Stomach (tissue), 19 donors: ENCODE results near the gene MINPP1. TPM values are rescaled to one million over a fixed set of nuclear protein-coding genes. Genes with fewer than 3 reads are reported as not detected.
A peak's percentile ranks its signal among the peaks of the same experiment; 100 is the strongest.
"Not testable (repeated sequence)": the region's sequence is repeated elsewhere in the genome, so short reads cannot be mapped to it uniquely, and the experiment has no call there.

ENCODE experiments used
- DNase-seq, 2 donors: peaks; one replicate each; pipeline versions ENCODE4 v3.0.0 to v3.0.0-alpha.2; 2013 to 2019
- H3K27ac ChIP-seq, 5 donors: fragments of 200-600 bp in 4 of 5; sonication (generic) in 4 of 5; one replicate each; pipeline ENCODE4 v1.5.1; 2013 to 2019; ENCODE audit warnings: mild to moderate bottlenecking in 1 of 5, moderate library complexity in 1 of 5
- H3K27me3 ChIP-seq, 3 donors: fragments of 200-600 bp; sonication (generic); one replicate each; pipeline ENCODE4 v1.5.1; 2017 to 2019; ENCODE audit warnings: mixed run types in 1 of 3
- H3K36me3 ChIP-seq, 4 donors: fragments of 200-600 bp; sonication (generic); 1 replicate in 3 of 4; 2 replicates in 1 of 4; pipeline ENCODE4 v1.5.1; 2016 to 2019
- H3K4me1 ChIP-seq, 4 donors: fragments of 200-600 bp; sonication (generic); one replicate each; pipeline ENCODE4 v1.5.1; 2016 to 2019
- H3K4me3 ChIP-seq, 4 donors: fragments of 200-600 bp; sonication (generic) in 3 of 4; one replicate each; pipeline ENCODE4 v1.5.1; 2016 to 2019; ENCODE audit warnings: mild to moderate bottlenecking in 1 of 4
- H3K9me3 ChIP-seq, 4 donors: fragments of 200-600 bp; sonication (generic); one replicate each; pipeline ENCODE4 v1.5.1; 2016 to 2019
- CTCF ChIP-seq, 7 experiments: fragments of 450-650 bp in 4 of 7; fragments of 200-600 bp in 3 of 7; sonication (generic) in 3 of 7; IDR thresholded peaks; one replicate each; pipeline ENCODE4 v1.5.1; 2016 to 2019; ENCODE audit warnings: antibody characterized with exemption in 7 of 7, control low read depth in 2 of 7, mild to moderate bottlenecking in 1 of 7
- EP300 ChIP-seq: sonication (generic); formaldehyde crosslinking; IDR thresholded peaks from one replicate; pipeline ENCODE4 v1.6.1; 2017; ENCODE audit warnings: antibody characterized with exemption
- POLR2A ChIP-seq, 4 donors: fragments of 450-650 bp; IDR thresholded peaks; one replicate each; pipeline ENCODE4 v1.6.1; 2016; ENCODE audit warnings: antibody characterized with exemption in 4 of 4, control low read depth in 2 of 4, mild to moderate bottlenecking in 1 of 4, moderate library complexity in 1 of 4
- POLR2AphosphoS5 ChIP-seq, 3 donors: sonication (generic); formaldehyde crosslinking; IDR thresholded peaks; one replicate each; pipeline ENCODE4 v1.6.1; 2016; ENCODE audit warnings: antibody characterized with exemption in 3 of 3
- WGBS, 5 donors: extraction: QIAGEN DNeasy Blood & Tissue Kit in 3 of 5; methylation state at CpG; one replicate each; pipeline versions ENCODE4 v1.1.5 to v1.1.7; 2013 to 2018; 5-methylcytosine and 5-hydroxymethylcytosine counted together
- intact Hi-C: fragments of 100-400 bp; cut with DNase I; formaldehyde crosslinking; loops from one replicate; pipeline ENCODE4 v1.15.1; 2023; ENCODE audit warnings: low total_unique reads
- long read RNA-seq, 10 donors: transcript quantifications; one replicate each; lab custom pipeline, GENCODE V29; 2026
- polyA plus RNA-seq, 3 donors: library from polyadenylated mRNA; stranded (reverse); fragments of 200-250 nt; gene quantifications; one replicate each; pipeline ENCODE4 v1.2.3, GENCODE V29; 2013
- total RNA-seq, 5 donors: library from RNA; depleted of rRNA; stranded (reverse); fragments of >200 nt; gene quantifications; one replicate each; pipeline versions ENCODE4 v1.1.0 to v1.2.3, GENCODE V29; 2014 to 2016
- donor health status: healthy with polysubstance abuse.
- donor health status: Bipolar disorder and iron deficiency.
- donor health status: healthy.

MINPP1 gene, protein sequence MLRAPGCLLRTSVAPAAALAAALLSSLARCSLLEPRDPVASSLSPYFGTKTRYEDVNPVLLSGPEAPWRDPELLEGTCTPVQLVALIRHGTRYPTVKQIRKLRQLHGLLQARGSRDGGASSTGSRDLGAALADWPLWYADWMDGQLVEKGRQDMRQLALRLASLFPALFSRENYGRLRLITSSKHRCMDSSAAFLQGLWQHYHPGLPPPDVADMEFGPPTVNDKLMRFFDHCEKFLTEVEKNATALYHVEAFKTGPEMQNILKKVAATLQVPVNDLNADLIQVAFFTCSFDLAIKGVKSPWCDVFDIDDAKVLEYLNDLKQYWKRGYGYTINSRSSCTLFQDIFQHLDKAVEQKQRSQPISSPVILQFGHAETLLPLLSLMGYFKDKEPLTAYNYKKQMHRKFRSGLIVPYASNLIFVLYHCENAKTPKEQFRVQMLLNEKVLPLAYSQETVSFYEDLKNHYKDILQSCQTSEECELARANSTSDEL
- total RNA-seq (10 to 100 TPM in 3 of 5 donors, 1 to 10 TPM in 1, under 1 TPM in 1; 0.89 to 19.4 (median 12.7) TPM), polyA plus RNA-seq (1 to 10 TPM; 3.7 to 8.2 (median 4.9) TPM)
- long read RNA-seq, donor 1, partial matches to known transcripts, result 0 of 2 reads
- long read RNA-seq, donor 1, other reads (novel, unspliced or antisense), result 0 of 2 reads
- long read RNA-seq, donor 2, transcript MINPP1-202 (5 exons, 2,415 nt), result major isoform, 6 of 6 reads
- long read RNA-seq, donor 2, partial matches to known transcripts, result 0 of 6 reads
- long read RNA-seq, donor 2, other reads (novel, unspliced or antisense), result 0 of 6 reads
- long read RNA-seq, donor 3, transcript MINPP1-202 (5 exons, 2,415 nt), result major isoform, 5 of 5 reads
- long read RNA-seq, donor 3, partial matches to known transcripts, result 0 of 5 reads
- long read RNA-seq, donor 3, other reads (novel, unspliced or antisense), result 0 of 5 reads
- long read RNA-seq, donor 4, partial matches to known transcripts, result 0 of 3 reads
- long read RNA-seq, donor 4, other reads (novel, unspliced or antisense), result 0 of 3 reads
- long read RNA-seq, donor 5, transcript MINPP1-202 (5 exons, 2,415 nt), result major isoform, 9 of 9 reads
- long read RNA-seq, donor 5, partial matches to known transcripts, result 0 of 9 reads
- long read RNA-seq, donor 5, other reads (novel, unspliced or antisense), result 0 of 9 reads
- long read RNA-seq, donor 6, partial matches to known transcripts, result 0 of 3 reads
- long read RNA-seq, donor 6, other reads (novel, unspliced or antisense), result 0 of 3 reads
- long read RNA-seq, donor 7, transcript MINPP1-202 (5 exons, 2,415 nt), result major isoform, 5 of 5 reads
- long read RNA-seq, donor 7, partial matches to known transcripts, result 0 of 5 reads
- long read RNA-seq, donor 7, other reads (novel, unspliced or antisense), result 0 of 5 reads
- long read RNA-seq, donor 8, transcript MINPP1-202 (5 exons, 2,415 nt), result major isoform, 7 of 18 reads
- long read RNA-seq, donor 8, partial matches to known transcripts, result 11 of 18 reads
- long read RNA-seq, donor 8, other reads (novel, unspliced or antisense), result 0 of 18 reads
- long read RNA-seq, donor 9, transcript MINPP1-202 (5 exons, 2,415 nt), result major isoform, 5 of 5 reads
- long read RNA-seq, donor 9, partial matches to known transcripts, result 0 of 5 reads
- long read RNA-seq, donor 9, other reads (novel, unspliced or antisense), result 0 of 5 reads
- long read RNA-seq, donor 10, partial matches to known transcripts, result 0 of 3 reads
- long read RNA-seq, donor 10, other reads (novel, unspliced or antisense), result 0 of 3 reads

- Histone ChIP-seq H3K4me3 (peak within 1 kb of the TSS; percentile 69 to 96 (median 90)), H3K4me1 (peaks cover 8 to 40% (median 24%) of the 10 kb centered on the region in 4 donors), H3K36me3 (peaks cover 0 to 12% (median 11%) of the 10 kb centered on the region in 4 donors), H3K9me3 (no peaks in the 10 kb centered on the region), H3K27me3 (no peaks in the 10 kb centered on the region), H3K27ac (peak within 1 kb of the TSS; percentile 68 to 89 (median 79))
- intact Hi-C loops, result no loop called here
- TF ChIP-seq CTCF (IDR thresholded peaks at IDR 0.05), result no peak
- peak in 1 of 4 donors; percentile 17 for TF ChIP-seq POLR2A (IDR thresholded peaks at IDR 0.05)
- TF ChIP-seq EP300, result no peak
- peak in 2 of 3 donors; percentile 31 to 84 for TF ChIP-seq POLR2AphosphoS5 (IDR thresholded peaks at IDR 0.05)
- peak; percentile 76 to 94 for DNase-seq
- WGBS, 5 donors, result 0 to 2% (median 0%) methylated on average over 22 to 74 of the region's 74 CpGs
These were observed at the start of gene MINPP1 for GRCh38 chr10:87504640-87505365. TSS of gene MINPP1 (plus strand) at chr10:87504893. CDS start at chr10:87504916, 23 bp downstream.

- H3K4me1 ChIP-seq, intact Hi-C loops, DNase-seq, H3K36me3 ChIP-seq, H3K9me3 ChIP-seq, H3K27me3 ChIP-seq, H3K27ac ChIP-seq, H3K4me3 ChIP-seq: not testable (repeated sequence)
- WGBS, 5 donors, result no CpG with 5 or more reads among the region's 1 CpG
These were observed 48.0 kb upstream of the MINPP1 start for GRCh38 chr10:87456586-87457220.

- H3K9me3 ChIP-seq, DNase-seq, H3K27ac ChIP-seq, H3K4me3 ChIP-seq, intact Hi-C loops, H3K27me3 ChIP-seq, H3K4me1 ChIP-seq, H3K36me3 ChIP-seq: not testable (repeated sequence)
- 60 to 100% (median 88%) methylated on average over 1 of the region's 2 CpGs for WGBS, 5 donors
These were observed 42.9 kb upstream of the MINPP1 start for GRCh38 chr10:87461751-87462150.

GRCh38 chr10:87466849-87467248 is 37.8 kb upstream of the MINPP1 start:
- H3K4me3 ChIP-seq, H3K27ac ChIP-seq, intact Hi-C loops, H3K4me1 ChIP-seq, DNase-seq, H3K9me3 ChIP-seq, H3K27me3 ChIP-seq, H3K36me3 ChIP-seq: not testable (repeated sequence)
- 78 to 93% (median 87%) methylated on average over 1 to 2 of the region's 3 CpGs for WGBS, 5 donors

- H3K27ac ChIP-seq, H3K4me3 ChIP-seq, H3K4me1 ChIP-seq, DNase-seq, H3K9me3 ChIP-seq, H3K36me3 ChIP-seq, intact Hi-C loops, H3K27me3 ChIP-seq: not testable (repeated sequence)
- 29 to 57% (median 50%) methylated on average over 1 of the region's 1 CpG for WGBS, 5 donors
These were observed 16.0 kb upstream of the MINPP1 start for GRCh38 chr10:87488733-87489132.

DNA sequence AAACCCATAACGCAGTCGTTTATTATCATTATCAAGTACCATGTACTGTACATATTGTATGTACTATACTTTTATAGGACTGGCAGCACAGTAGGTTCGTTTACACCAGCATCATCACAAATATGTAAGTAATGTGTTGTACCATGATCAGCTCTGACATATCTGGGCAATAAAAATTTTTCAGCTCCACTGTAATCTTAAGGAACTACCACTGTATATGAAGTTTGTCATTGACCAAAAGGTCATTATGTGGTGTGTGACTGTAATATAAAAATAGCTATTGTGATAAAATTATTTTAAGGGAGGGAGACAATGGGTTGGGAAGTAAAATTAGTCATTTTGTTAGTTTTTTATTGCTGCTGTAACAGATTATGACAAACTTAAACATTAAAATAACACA is 14.4 kb upstream of the MINPP1 start:
- DNase-seq, H3K36me3 ChIP-seq, H3K4me3 ChIP-seq, intact Hi-C loops, H3K27me3 ChIP-seq, H3K27ac ChIP-seq, H3K9me3 ChIP-seq, H3K4me1 ChIP-seq: not testable (repeated sequence)
- WGBS, 5 donors, result 40% methylated on average over 1 of the region's 3 CpGs; no CpG with 5 or more reads in 4 of the 5 donors

DNA sequence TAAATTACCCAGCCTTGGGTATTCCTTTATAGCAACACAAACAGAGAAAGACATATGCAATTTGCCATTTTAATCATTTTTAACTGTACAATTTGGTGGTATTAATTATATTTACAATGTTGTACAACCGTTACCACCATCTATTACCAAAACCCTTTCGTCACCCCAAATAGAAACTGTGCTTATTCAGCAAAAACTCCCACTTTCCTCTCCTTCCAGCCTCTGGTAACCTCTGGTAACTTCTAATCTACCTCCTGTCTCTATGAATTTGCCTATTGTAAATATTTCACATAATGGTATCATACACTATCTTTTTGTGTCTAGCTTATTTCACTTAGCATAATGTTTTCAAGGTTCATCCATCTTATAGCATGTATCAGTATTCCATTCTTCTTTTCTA is 12.2 kb upstream of the MINPP1 start:
- H3K4me3 ChIP-seq, DNase-seq, H3K27me3 ChIP-seq, H3K9me3 ChIP-seq, intact Hi-C loops, H3K4me1 ChIP-seq, H3K27ac ChIP-seq, H3K36me3 ChIP-seq: not testable (repeated sequence)
- 95 to 98% (median 97%) methylated on average over 2 of the region's 2 CpGs for WGBS, 5 donors

- H3K4me3 ChIP-seq, H3K27ac ChIP-seq, intact Hi-C loops, H3K27me3 ChIP-seq, DNase-seq, H3K36me3 ChIP-seq, H3K4me1 ChIP-seq, H3K9me3 ChIP-seq: not testable (repeated sequence)
- 71 to 85% (median 83%) methylated on average over 5 of the region's 5 CpGs for WGBS, 5 donors
These were observed 9.2 kb upstream of the MINPP1 start for GRCh38 chr10:87495446-87495845.
